DOHH2 (cell line): Measurements from ENCODE around the gene DCST2.

Experiments used
- EZH2phosphoT487 ChIP-seq: fragments of 200-600 bp; sonication (generic); IDR thresholded peaks from 2 replicates; pipeline ENCODE4 v1.6.1; 2017; ENCODE audit warnings: borderline replicate concordance, mild to moderate bottlenecking, antibody characterized with exemption, low read length, moderate library complexity, mixed read lengths
- TF ChIP-seq, protein P1 (sequence below): fragments of 200-600 bp; sonication (generic); IDR thresholded peaks from one replicate; pipeline ENCODE4 v1.5.1; 2014; ENCODE audit warnings: antibody characterized with exemption, mild to moderate bottlenecking, low read depth, low read length; ENCODE audit not compliant: poor library complexity, severe bottlenecking

DNA sequence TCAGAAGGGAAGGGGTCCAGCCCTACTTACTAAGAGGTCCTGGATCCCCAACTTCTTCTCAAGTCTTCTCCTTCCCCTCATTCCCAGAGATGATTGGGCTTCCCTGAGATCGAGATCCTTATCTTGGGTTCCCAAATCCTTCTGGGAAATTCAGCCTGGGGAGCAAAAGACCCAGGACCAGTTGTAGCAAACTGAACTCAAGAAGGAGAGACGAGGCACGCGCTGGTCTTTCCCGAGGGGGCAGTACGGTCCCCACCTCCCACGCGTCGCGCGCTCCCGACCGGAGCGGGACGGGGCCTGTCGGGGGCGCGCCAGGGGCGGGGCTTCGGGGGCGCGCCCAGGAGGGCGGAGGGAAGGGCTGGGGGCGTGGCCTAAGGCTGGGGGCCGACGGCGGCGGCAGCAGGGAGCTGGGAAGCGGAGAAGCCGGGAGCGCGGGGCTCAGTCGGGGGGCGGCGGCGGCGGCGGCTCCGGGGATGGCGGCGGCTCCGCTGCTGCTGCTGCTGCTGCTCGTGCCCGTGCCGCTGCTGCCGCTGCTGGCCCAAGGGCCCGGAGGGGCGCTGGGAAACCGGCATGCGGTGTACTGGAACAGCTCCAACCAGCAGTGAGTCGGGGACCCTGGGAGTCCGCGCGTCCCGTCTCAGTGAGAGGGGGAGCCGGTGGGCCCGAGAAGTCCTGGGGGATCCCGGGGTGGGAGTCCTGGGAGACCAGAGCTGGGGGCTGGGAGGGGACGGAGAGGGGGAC is 45.1 kb upstream of the DCST2 start, which contains the start of gene EFNA3:
- TF ChIP-seq, protein P1, sequence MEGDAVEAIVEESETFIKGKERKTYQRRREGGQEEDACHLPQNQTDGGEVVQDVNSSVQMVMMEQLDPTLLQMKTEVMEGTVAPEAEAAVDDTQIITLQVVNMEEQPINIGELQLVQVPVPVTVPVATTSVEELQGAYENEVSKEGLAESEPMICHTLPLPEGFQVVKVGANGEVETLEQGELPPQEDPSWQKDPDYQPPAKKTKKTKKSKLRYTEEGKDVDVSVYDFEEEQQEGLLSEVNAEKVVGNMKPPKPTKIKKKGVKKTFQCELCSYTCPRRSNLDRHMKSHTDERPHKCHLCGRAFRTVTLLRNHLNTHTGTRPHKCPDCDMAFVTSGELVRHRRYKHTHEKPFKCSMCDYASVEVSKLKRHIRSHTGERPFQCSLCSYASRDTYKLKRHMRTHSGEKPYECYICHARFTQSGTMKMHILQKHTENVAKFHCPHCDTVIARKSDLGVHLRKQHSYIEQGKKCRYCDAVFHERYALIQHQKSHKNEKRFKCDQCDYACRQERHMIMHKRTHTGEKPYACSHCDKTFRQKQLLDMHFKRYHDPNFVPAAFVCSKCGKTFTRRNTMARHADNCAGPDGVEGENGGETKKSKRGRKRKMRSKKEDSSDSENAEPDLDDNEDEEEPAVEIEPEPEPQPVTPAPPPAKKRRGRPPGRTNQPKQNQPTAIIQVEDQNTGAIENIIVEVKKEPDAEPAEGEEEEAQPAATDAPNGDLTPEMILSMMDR, result peak; percentile 14
- TF ChIP-seq EZH2phosphoT487, result peak; percentile 71; the same call in 1 of the 2 replicates
